ENCODE data around the gene NPAT. TPM values are rescaled to one million over a fixed set of nuclear protein-coding genes. Genes with fewer than 3 reads are reported as not detected.

The NPAT gene
- total RNA-seq, 1 donor from 2014 or later: 16.7 TPM

- Histone ChIP-seq H3K36me3 (peaks cover 33% of the 10 kb centered on the region), H3K4me3 (no peak overlapping the region), H3K27ac (no peak overlapping the region), H3K27me3 (ENCODE audit: low read depth) (no peaks in the 10 kb centered on the region), H3K9me3 (no peaks in the 10 kb centered on the region), H3K4me1 (peaks cover 2% of the 10 kb centered on the region)
- no peak for ATAC-seq
- intact Hi-C loops (cut with DNase I): no loop called here
- no peak for TF ChIP-seq CTCF (IDR thresholded peaks at IDR 0.05)
- DNase-seq: no peak
Measured at GRCh38 chr11:108242422-108242821, 20.0 kb upstream of the NPAT start.

- Histone ChIP-seq H3K4me3 (no peak overlapping the region), H3K27me3 (ENCODE audit: low read depth) (no peaks in the 10 kb centered on the region), H3K9me3 (no peaks in the 10 kb centered on the region), H3K27ac (no peak overlapping the region), H3K36me3 (peaks cover 31% of the 10 kb centered on the region), H3K4me1 (peaks cover 10% of the 10 kb centered on the region)
- no peak for DNase-seq
- intact Hi-C loops (cut with DNase I): no loop called here
- TF ChIP-seq CTCF (IDR thresholded peaks at IDR 0.05): no peak
- ATAC-seq: no peak
Measured at GRCh38 chr11:108241330-108242037, 19.0 kb upstream of the NPAT start.

- DNase-seq (no peak), ATAC-seq (no peak)
- no peak overlapping the region for H3K27ac ChIP-seq
- H3K36me3 ChIP-seq: peaks cover 41% of the 10 kb centered on the region
- no peak for TF ChIP-seq CTCF (IDR thresholded peaks at IDR 0.05)
- no peak overlapping the region for H3K4me3 ChIP-seq
- peaks cover 16% of the 10 kb centered on the region for H3K4me1 ChIP-seq
- H3K27me3 ChIP-seq (ENCODE audit: low read depth): no peaks in the 10 kb centered on the region
- H3K9me3 ChIP-seq: no peaks in the 10 kb centered on the region
- intact Hi-C loops (cut with DNase I): no loop called here
Measured at GRCh38 chr11:108239076-108239475, 16.6 kb upstream of the NPAT start.

- Histone ChIP-seq H3K36me3 (peaks cover 56% of the 10 kb centered on the region), H3K27ac (peak overlapping the region; percentile 37), H3K27me3 (ENCODE audit: low read depth) (no peaks in the 10 kb centered on the region), H3K4me3 (no peak overlapping the region), H3K9me3 (no peaks in the 10 kb centered on the region), H3K4me1 (peaks cover 16% of the 10 kb centered on the region)
- ATAC-seq (no peak), DNase-seq (no peak)
- TF ChIP-seq CTCF (IDR thresholded peaks at IDR 0.05): no peak
- intact Hi-C loops (cut with DNase I): no loop called here
Measured at GRCh38 chr11:108237058-108237481, 14.6 kb upstream of the NPAT start.

GRCh38 chr11:108235633-108236032 is 13.2 kb upstream of the NPAT start:
- no peaks in the 10 kb centered on the region for H3K9me3 ChIP-seq
- DNase-seq (no peak), ATAC-seq (no peak)
- H3K36me3 ChIP-seq: peaks cover 71% of the 10 kb centered on the region
- peak overlapping the region; percentile 48 for H3K27ac ChIP-seq
- intact Hi-C loops (cut with DNase I): no loop called here
- H3K4me1 ChIP-seq: peaks cover 16% of the 10 kb centered on the region
- H3K4me3 ChIP-seq: no peak overlapping the region
- no peaks in the 10 kb centered on the region for H3K27me3 ChIP-seq (ENCODE audit: low read depth)
- TF ChIP-seq CTCF (IDR thresholded peaks at IDR 0.05): no peak
